Keratinocyte (primary cell): ENCODE data around the gene FOCAD. TPM values are rescaled to one million over a fixed set of nuclear protein-coding genes. Genes with fewer than 3 reads are reported as not detected.
A peak's percentile ranks its signal among the peaks of the same experiment; 100 is the strongest.

ENCODE experiments used
- DNase-seq: peaks from one replicate; pipeline ENCODE4 v3.0.0-alpha.2; 2011; ENCODE audit warnings: low read depth, missing footprints, low spot score
- FAIRE-seq: peaks from 2 replicates; lab custom pipeline; 2011; peaks lifted over from hg19 to GRCh38; lab: Jason Lieb, UNC
- H2AFZ ChIP-seq: 2 replicates; pipeline ENCODE4 v1.6.0; 2012; ENCODE audit warnings: low read length, control low read depth, inconsistent platforms; ENCODE audit not compliant: control insufficient read depth
- H3K27ac ChIP-seq: 2 replicates; pipeline ENCODE4 v1.5.1; 2011; ENCODE audit warnings: low read length; ENCODE audit not compliant: control insufficient read depth, insufficient read depth
- H3K27me3 ChIP-seq: 3 replicates; pipeline ENCODE4 v1.6.0; 2011; ENCODE audit warnings: low read length; ENCODE audit not compliant: control insufficient read depth, insufficient read depth; ENCODE audit errors: extremely low read depth
- H3K36me3 ChIP-seq, 2 experiments: 2 replicates in 1 of 2; 3 replicates in 1 of 2; pipeline ENCODE4 v1.5.1; 2011; ENCODE audit warnings: low read length in 2 of 2, mild to moderate bottlenecking in 1 of 2; ENCODE audit not compliant: control insufficient read depth in 2 of 2, insufficient read depth in 2 of 2; ENCODE audit errors: extremely low read depth in 1 of 2
- H3K4me1 ChIP-seq: 3 replicates; pipeline ENCODE4 v1.5.1; 2011; ENCODE audit warnings: low read length; ENCODE audit not compliant: control insufficient read depth, insufficient read depth; ENCODE audit errors: extremely low read depth
- H3K4me2 ChIP-seq: 3 replicates; pipeline ENCODE4 v1.6.0; 2011; ENCODE audit warnings: low read depth, low read length; ENCODE audit not compliant: control insufficient read depth, insufficient read depth; ENCODE audit errors: extremely low read depth
- H3K4me3 ChIP-seq, 3 experiments: fragments of 200-600 bp in 1 of 3; sonication (generic) in 1 of 3; 2 replicates in 2 of 3; 3 replicates in 1 of 3; pipeline ENCODE4 v1.5.1; 2011 to 2016; ENCODE audit warnings: low read length in 3 of 3, mild to moderate bottlenecking in 3 of 3, control low read depth in 2 of 3, inconsistent platforms in 1 of 3, low read depth in 1 of 3, mixed read lengths in 1 of 3, mixed run types in 1 of 3, moderate library complexity in 1 of 3; ENCODE audit not compliant: control insufficient read depth in 2 of 3, insufficient read depth in 2 of 3; ENCODE audit errors: extremely low read depth in 1 of 3
- H3K79me2 ChIP-seq: 2 replicates; pipeline ENCODE4 v1.6.0; 2012; ENCODE audit warnings: low read length; ENCODE audit not compliant: control insufficient read depth, insufficient read depth
- H3K9ac ChIP-seq: 3 replicates; pipeline ENCODE4 v1.6.0; 2011; ENCODE audit warnings: low read length; ENCODE audit not compliant: control insufficient read depth, insufficient read depth; ENCODE audit errors: extremely low read depth
- H3K9me1 ChIP-seq: 3 replicates; pipeline ENCODE4 v1.6.0; 2011; ENCODE audit warnings: low read length; ENCODE audit not compliant: control insufficient read depth, insufficient read depth; ENCODE audit errors: extremely low read depth
- H3K9me3 ChIP-seq: 2 replicates; pipeline ENCODE4 v1.5.1; 2012; ENCODE audit warnings: low read depth, low read length; ENCODE audit not compliant: control insufficient read depth
- H4K20me1 ChIP-seq: 3 replicates; pipeline ENCODE4 v1.6.0; 2011; ENCODE audit warnings: low read length; ENCODE audit not compliant: control insufficient read depth, insufficient read depth; ENCODE audit errors: extremely low read depth
- CTCF ChIP-seq, 3 experiments: IDR thresholded peaks in 1 of 3; conservative IDR thresholded peaks in 1 of 3; optimal IDR thresholded peaks in 1 of 3; 2 replicates in 2 of 3; 3 replicates in 1 of 3; pipeline versions ENCODE3 to v1.5.1; 2011; ENCODE audit warnings: low read length in 3 of 3, mild to moderate bottlenecking in 3 of 3, moderate library complexity in 2 of 3, control low read depth in 1 of 3, inconsistent platforms in 1 of 3; ENCODE audit not compliant: insufficient read depth in 2 of 3; ENCODE audit errors: extremely low read depth in 1 of 3
- EZH2 ChIP-seq: IDR thresholded peaks from one replicate; pipeline ENCODE4 v1.6.1; 2012; ENCODE audit warnings: inconsistent platforms, mild to moderate bottlenecking, low read length, moderate library complexity
- dilution Hi-C: fragments of 300-500 bp; cut with MboI; formaldehyde crosslinking; loops from one replicate; pipeline ENCODE4 v1.7.0; 2020; ENCODE audit warnings: low sequenced_read_pairs; ENCODE audit not compliant: extremely low pct_ligation_motif_present
- polyA plus RNA-seq, 5 experiments: library from polyadenylated mRNA; depleted of rRNA in 3 of 5; stranded (reverse) in 3 of 5; stranded (forward) in 1 of 5; unstranded in 1 of 5; fragments of >200 nt; gene quantifications; 1 replicate in 1 of 5; 2 replicates in 3 of 5; 3 replicates in 1 of 5; pipeline versions ENCODE4 v1.2.1 to v1.2.3, GENCODE V29; 2011 to 2012; ENCODE audit warnings: missing spikeins in 2 of 5, low read depth in 1 of 5, low replicate concordance in 1 of 5

The FOCAD gene
- polyA plus RNA-seq, 1 donor (not counting 4 experiments of a cell fraction or from before 2014, with no cell fraction given) = 33.1 TPM

- no peaks in the 10 kb centered on the region for H3K9me3 ChIP-seq
- H3K4me2 ChIP-seq = no peak overlapping the region
- no peaks in the 10 kb centered on the region for H3K36me3 ChIP-seq
- TF ChIP-seq EZH2 = no peak
- no peak overlapping the region for H3K27ac ChIP-seq
- no peaks in the 10 kb centered on the region for H3K27me3 ChIP-seq
- H3K9ac ChIP-seq = no peak overlapping the region
- H4K20me1 ChIP-seq = no peaks in the 10 kb centered on the region
- H3K79me2 ChIP-seq = no peaks in the 10 kb centered on the region
- FAIRE-seq = no peak
- no peaks in the 10 kb centered on the region for H3K4me1 ChIP-seq
- no peaks in the 10 kb centered on the region for H3K9me1 ChIP-seq
- no peak overlapping the region for H3K4me3 ChIP-seq
- no peak for DNase-seq
- dilution Hi-C loops = no loop called here
- no peak overlapping the region for H2AFZ ChIP-seq
Measured at GRCh38 chr9:20714442-20715415, 30.7 kb downstream of the FOCAD start.

GRCh38 chr9:20722221-20722620 is 38.2 kb downstream of the FOCAD start:
- H3K4me2 ChIP-seq = no peak overlapping the region
- no peak overlapping the region for H3K9ac ChIP-seq
- FAIRE-seq = peak; percentile 58
- no peaks in the 10 kb centered on the region for H3K27me3 ChIP-seq
- H4K20me1 ChIP-seq = no peaks in the 10 kb centered on the region
- no peak overlapping the region for H3K4me3 ChIP-seq
- TF ChIP-seq EZH2 = no peak
- TF ChIP-seq CTCF (optimal IDR thresholded peaks at IDR 0.05 in 1 of 3, IDR thresholded peaks at IDR 0.05 in 1 of 3, conservative IDR thresholded peaks at IDR 0.05 in 1 of 3; ENCODE audit: extremely low read depth in 1 of 3, insufficient read depth in 2 of 3, low read length in 3 of 3) = no peak
- H3K9me3 ChIP-seq = no peaks in the 10 kb centered on the region
- DNase-seq = no peak
- H3K27ac ChIP-seq = no peak overlapping the region
- H3K79me2 ChIP-seq = no peaks in the 10 kb centered on the region
- no peaks in the 10 kb centered on the region for H3K9me1 ChIP-seq
- dilution Hi-C loops = no loop called here
- peak overlapping the region; percentile 16 for H2AFZ ChIP-seq
- no peaks in the 10 kb centered on the region for H3K36me3 ChIP-seq
- H3K4me1 ChIP-seq = no peaks in the 10 kb centered on the region
